Right atrium auricular region (tissue), 2 donors: ENCODE measurements around the gene CCDC92B. TPM values are rescaled to one million over a fixed set of nuclear protein-coding genes. Genes with fewer than 3 reads are reported as not detected.

Experiments used
- DNase-seq: peaks from one replicate; pipeline ENCODE4 v3.0.0-alpha.2; 2019; ENCODE audit warnings: low spot score
- H3K27ac ChIP-seq, 2 donors: fragments of 200-600 bp; sonication (generic); 1 replicate in 1 of 2; 2 replicates in 1 of 2; pipeline ENCODE4 v1.5.1; 2016 to 2019
- H3K27me3 ChIP-seq, 2 donors: fragments of 200-600 bp; sonication (generic); one replicate each; pipeline versions ENCODE4 v1.5.1 to v1.6.0; 2017 to 2019
- H3K36me3 ChIP-seq: fragments of 200-600 bp; sonication (generic); one replicate; pipeline ENCODE4 v1.5.1; 2016
- H3K4me1 ChIP-seq, 2 donors: fragments of 200-600 bp; sonication (generic); one replicate each; pipeline versions ENCODE4 v1.5.1 to v1.6.0; 2017 to 2019
- H3K4me3 ChIP-seq, 2 donors: fragments of 200-600 bp; sonication (generic); 1 replicate in 1 of 2; 2 replicates in 1 of 2; pipeline ENCODE4 v1.5.1; 2017 to 2019; ENCODE audit warnings: mild to moderate bottlenecking in 1 of 2, moderate library complexity in 1 of 2
- H3K9me3 ChIP-seq, 2 donors: fragments of 200-600 bp; sonication (generic); one replicate each; pipeline ENCODE4 v1.5.1; 2019
- CTCF ChIP-seq, 2 donors: fragments of 200-600 bp; sonication (generic); IDR thresholded peaks; one replicate each; pipeline ENCODE4 v1.5.1; 2019; ENCODE audit warnings: antibody characterized with exemption in 2 of 2
- total RNA-seq, 2 donors: library from RNA; depleted of rRNA; stranded (reverse); fragments of >200 nt; gene quantifications; one replicate each; pipeline ENCODE4 v1.1.0, GENCODE V29; 2016

The CCDC92B gene
- total RNA-seq, 2 donors from 2014 or later = not detected

- no peak for TF ChIP-seq CTCF (IDR thresholded peaks at IDR 0.05)
- Histone ChIP-seq H3K4me1 (peaks cover 0 to 44% of the 10 kb centered on the region in 2 donors), H3K36me3 (peaks cover 52% of the 10 kb centered on the region), H3K9me3 (no peaks in the 10 kb centered on the region), H3K27ac (no peak overlapping the region), H3K27me3 (no peaks in the 10 kb centered on the region), H3K4me3 (peak overlapping the region in 1 of 2 donors; percentile 4)
- peak; percentile 53 for DNase-seq
Observed at GRCh38 chr17:2690165-2691068, 59.0 kb downstream of the CCDC92B start.

GRCh38 chr17:2689411-2690164 is 59.9 kb downstream of the CCDC92B start:
- H3K27ac ChIP-seq = peak overlapping the region in 1 of 2 donors; percentile 44
- H3K9me3 ChIP-seq = no peaks in the 10 kb centered on the region
- H3K4me3 ChIP-seq = no peak overlapping the region
- H3K36me3 ChIP-seq = peaks cover 45% of the 10 kb centered on the region
- H3K4me1 ChIP-seq = peaks cover 0 to 44% of the 10 kb centered on the region in 2 donors
- DNase-seq = peak; percentile 59
- no peak for TF ChIP-seq CTCF (IDR thresholded peaks at IDR 0.05)
- no peaks in the 10 kb centered on the region for H3K27me3 ChIP-seq

GRCh38 chr17:2688351-2689342 is 60.8 kb downstream of the CCDC92B start:
- Histone ChIP-seq H3K4me1 (peaks cover 0 to 44% of the 10 kb centered on the region in 2 donors), H3K36me3 (peaks cover 45% of the 10 kb centered on the region), H3K27me3 (no peaks in the 10 kb centered on the region), H3K9me3 (no peaks in the 10 kb centered on the region), H3K27ac (peak overlapping the region; percentile 41 to 44), H3K4me3 (no peak overlapping the region)
- peak; percentile 60 for DNase-seq
- TF ChIP-seq CTCF (IDR thresholded peaks at IDR 0.05) = no peak

DNA sequence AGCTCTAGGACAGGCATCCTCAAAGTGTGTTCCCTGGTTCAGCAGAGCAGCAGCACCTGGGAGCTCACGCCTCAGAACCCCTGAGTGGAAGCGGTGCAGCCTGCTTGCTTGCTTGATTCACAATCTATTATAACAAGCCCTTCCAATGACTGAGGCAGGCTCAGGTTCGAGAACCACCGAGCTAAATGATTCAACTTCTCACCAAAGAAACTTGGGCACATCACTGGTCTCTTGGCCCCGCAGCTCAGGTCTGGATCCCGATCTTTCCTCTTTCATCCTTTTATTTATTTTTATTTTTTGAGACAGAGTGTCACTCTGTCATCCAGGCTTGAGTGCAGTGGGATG is 62.4 kb downstream of the CCDC92B start:
- no peak for TF ChIP-seq CTCF (IDR thresholded peaks at IDR 0.05)
- peaks cover 0 to 44% of the 10 kb centered on the region in 2 donors for H3K4me1 ChIP-seq

DNA sequence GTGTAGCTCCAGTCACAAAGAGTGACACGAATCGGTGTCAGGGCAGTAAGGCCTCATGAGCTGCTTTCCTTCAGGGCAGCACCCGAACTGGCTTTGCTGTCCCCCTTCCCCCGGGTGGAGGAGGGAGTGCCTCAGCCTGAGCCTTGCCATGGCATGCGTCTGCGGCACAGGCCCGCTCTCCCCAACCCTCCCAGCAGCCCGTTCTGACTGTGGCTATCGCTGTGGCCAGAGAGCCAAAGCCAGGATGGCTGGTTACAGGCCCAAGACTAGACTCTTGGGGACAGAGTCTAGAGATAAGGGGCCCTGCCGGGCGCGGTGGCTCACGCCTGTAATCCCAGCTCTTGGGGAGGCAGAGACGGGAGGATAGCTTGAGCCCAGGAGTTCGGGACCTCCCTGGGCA is 63.8 kb downstream of the CCDC92B start:
- Histone ChIP-seq H3K4me3 (no peak overlapping the region), H3K36me3 (peaks cover 36% of the 10 kb centered on the region), H3K4me1 (peaks cover 0 to 44% of the 10 kb centered on the region in 2 donors), H3K27me3 (no peaks in the 10 kb centered on the region), H3K9me3 (no peaks in the 10 kb centered on the region), H3K27ac (peak overlapping the region; percentile 3 to 28)
- DNase-seq = peak; percentile 62
- no peak for TF ChIP-seq CTCF (IDR thresholded peaks at IDR 0.05)

More for the DNA sequence above, 62.4 kb downstream of the CCDC92B start:
- no peak overlapping the region for H3K4me3 ChIP-seq
- H3K27me3 ChIP-seq = no peaks in the 10 kb centered on the region
- no peaks in the 10 kb centered on the region for H3K9me3 ChIP-seq
- H3K27ac ChIP-seq = peak overlapping the region; percentile 9 to 28
- peaks cover 34% of the 10 kb centered on the region for H3K36me3 ChIP-seq
- no peak for DNase-seq
